ENCODE measurements around the gene GTF2H2. TPM values are rescaled to one million over a fixed set of nuclear protein-coding genes. Genes with fewer than 3 reads are reported as not detected.
"Not testable (repeated sequence)": the region's sequence is repeated elsewhere in the genome, so short reads cannot be mapped to it uniquely, and the experiment has no call there.

Gene GTF2H2
- total and polyA plus RNA-seq, 4 experiments from 2014 or later, result 9.9 to 60.7 (median 33.8) TPM

DNA sequence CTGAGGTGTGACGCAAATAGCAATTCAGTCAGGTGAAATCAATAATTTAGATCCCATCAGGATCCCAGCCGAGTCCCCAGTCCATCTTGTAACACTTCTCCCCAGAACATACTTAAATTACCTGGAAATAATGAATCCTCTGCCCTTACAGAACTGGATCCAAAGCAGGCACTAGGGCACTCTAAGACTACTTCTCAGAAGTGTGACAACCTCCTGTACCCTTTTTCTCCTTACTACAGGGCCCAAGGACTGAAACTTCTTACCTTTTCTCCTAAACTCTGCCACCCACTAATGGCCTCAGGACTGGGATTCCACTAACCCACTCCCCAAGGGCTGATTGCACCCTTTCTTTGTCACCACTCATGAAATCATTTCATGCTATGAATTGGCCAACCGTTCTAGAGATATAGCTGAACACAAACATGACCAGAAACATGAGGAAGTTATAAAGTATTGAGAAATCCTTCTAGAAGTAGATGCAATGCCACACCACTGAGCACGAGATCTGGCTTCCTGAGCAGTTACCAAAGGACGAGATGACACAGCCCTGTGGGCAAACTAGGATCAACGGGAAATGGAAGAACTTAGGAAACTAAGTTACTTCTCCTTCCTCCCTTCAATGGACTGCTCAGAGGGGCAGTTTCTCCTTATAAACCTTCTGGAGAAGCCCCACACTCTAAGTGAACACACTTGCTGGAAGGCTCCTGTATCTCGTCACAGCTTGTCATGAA lies 36.3 kb downstream of the GTF2H2 start:
- H3K4me3 Mint-ChIP-seq; H3K27me3 Mint-ChIP-seq; H3K9me3 Mint-ChIP-seq; H3K36me3 Mint-ChIP-seq; H3K27ac Mint-ChIP-seq; H3K27ac ChIP-seq (ENCODE audit: low read depth, low read length); DNase-seq; H3K4me3 ChIP-seq (ENCODE audit: low read length in 2 of 2); H3K9me3 ChIP-seq (ENCODE audit: control insufficient read depth in 1 of 2, low read length in 2 of 2); H3K27me3 ChIP-seq (ENCODE audit: insufficient read depth, low read length); intact Hi-C loops (cut with micrococcal nuclease); H3K4me1 Mint-ChIP-seq; POLR2A ChIA-PET (ENCODE audit: partially characterized antibody); H3K4me1 ChIP-seq (ENCODE audit: insufficient read depth, low read length); H3K36me3 ChIP-seq (ENCODE audit: insufficient read depth, low read length); CTCF ChIA-PET (ENCODE audit: partially characterized antibody): not testable (repeated sequence)

DNA sequence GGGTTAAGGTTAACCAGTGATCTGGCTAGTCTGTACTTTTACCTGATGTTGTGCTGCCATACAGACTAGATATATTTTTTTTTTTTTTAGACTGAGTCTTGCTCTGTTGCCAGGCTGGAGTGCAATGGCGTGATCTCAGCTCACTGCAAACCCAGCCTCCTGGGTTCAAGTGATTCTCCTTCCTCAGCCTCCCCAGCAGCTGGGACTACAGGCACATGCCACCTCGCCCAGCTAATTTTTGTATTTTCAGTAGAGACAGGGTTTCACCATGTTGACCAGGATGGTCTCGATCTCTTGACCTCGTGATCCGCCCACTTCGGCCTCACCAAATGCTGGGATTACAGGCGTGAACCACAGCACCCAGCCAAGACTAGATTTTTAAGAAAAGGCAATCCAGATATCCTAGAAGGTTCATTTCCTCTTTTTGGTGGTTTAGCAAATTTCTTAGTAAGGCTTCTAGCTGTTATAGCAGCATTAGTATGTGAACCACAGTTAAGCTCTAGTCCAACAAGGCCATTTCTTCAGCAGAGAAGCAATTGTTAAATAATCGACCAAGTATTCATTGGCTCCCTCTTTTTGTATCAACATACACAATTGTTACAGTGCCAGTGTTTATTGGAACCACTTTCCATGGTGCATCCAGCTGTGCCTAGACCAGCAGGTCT lies 42.1 kb downstream of the GTF2H2 start, which contains the start of gene NAIP:
Gene NAIP, minus strand, starts transcription at position 51 of the 665 bp plus-strand sequence. CDS start 12,424 bp downstream, outside the sequence.
- CTCF ChIA-PET (ENCODE audit: partially characterized antibody); H3K4me1 Mint-ChIP-seq; POLR2A ChIA-PET (ENCODE audit: partially characterized antibody); H3K4me3 Mint-ChIP-seq; DNase-seq; H3K27me3 ChIP-seq (ENCODE audit: insufficient read depth, low read length); H3K36me3 Mint-ChIP-seq; H3K4me3 ChIP-seq (ENCODE audit: low read length in 2 of 2); H3K36me3 ChIP-seq (ENCODE audit: insufficient read depth, low read length); H3K27ac ChIP-seq (ENCODE audit: low read depth, low read length); H3K9me3 ChIP-seq (ENCODE audit: control insufficient read depth in 1 of 2, low read length in 2 of 2); intact Hi-C loops (cut with micrococcal nuclease); H3K27ac Mint-ChIP-seq; H3K4me1 ChIP-seq (ENCODE audit: insufficient read depth, low read length); H3K9me3 Mint-ChIP-seq; H3K27me3 Mint-ChIP-seq: not testable (repeated sequence)

DNA sequence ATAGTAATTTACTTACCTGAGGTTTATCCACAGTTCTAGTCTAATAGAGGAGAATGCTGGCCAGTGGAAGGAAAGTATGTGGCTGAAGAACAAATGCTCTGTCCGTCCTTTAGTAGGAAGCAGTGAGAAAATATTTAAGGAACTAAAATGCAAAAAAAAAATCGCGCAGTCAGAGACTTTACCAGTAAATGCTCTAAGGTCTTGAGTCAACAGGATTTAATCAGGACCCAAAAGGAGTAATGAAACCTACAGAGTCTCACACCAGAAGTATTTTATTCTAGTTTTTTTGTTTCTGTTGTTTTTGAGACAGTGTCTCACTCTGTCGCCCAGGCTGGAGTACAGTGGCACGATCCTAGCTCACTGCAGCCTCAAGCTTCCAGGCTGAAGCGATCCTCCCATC lies 46.8 kb downstream of the GTF2H2 start:
- H3K4me1 Mint-ChIP-seq; H3K27ac ChIP-seq (ENCODE audit: low read depth, low read length); H3K27me3 Mint-ChIP-seq; CTCF ChIA-PET (ENCODE audit: partially characterized antibody); intact Hi-C loops (cut with micrococcal nuclease); H3K27me3 ChIP-seq (ENCODE audit: insufficient read depth, low read length); H3K4me3 ChIP-seq (ENCODE audit: low read length in 2 of 2); H3K27ac Mint-ChIP-seq; DNase-seq; H3K36me3 ChIP-seq (ENCODE audit: insufficient read depth, low read length); POLR2A ChIA-PET (ENCODE audit: partially characterized antibody); H3K4me3 Mint-ChIP-seq; H3K9me3 ChIP-seq (ENCODE audit: control insufficient read depth in 1 of 2, low read length in 2 of 2); H3K4me1 ChIP-seq (ENCODE audit: insufficient read depth, low read length); H3K9me3 Mint-ChIP-seq; H3K36me3 Mint-ChIP-seq: not testable (repeated sequence)

DNA sequence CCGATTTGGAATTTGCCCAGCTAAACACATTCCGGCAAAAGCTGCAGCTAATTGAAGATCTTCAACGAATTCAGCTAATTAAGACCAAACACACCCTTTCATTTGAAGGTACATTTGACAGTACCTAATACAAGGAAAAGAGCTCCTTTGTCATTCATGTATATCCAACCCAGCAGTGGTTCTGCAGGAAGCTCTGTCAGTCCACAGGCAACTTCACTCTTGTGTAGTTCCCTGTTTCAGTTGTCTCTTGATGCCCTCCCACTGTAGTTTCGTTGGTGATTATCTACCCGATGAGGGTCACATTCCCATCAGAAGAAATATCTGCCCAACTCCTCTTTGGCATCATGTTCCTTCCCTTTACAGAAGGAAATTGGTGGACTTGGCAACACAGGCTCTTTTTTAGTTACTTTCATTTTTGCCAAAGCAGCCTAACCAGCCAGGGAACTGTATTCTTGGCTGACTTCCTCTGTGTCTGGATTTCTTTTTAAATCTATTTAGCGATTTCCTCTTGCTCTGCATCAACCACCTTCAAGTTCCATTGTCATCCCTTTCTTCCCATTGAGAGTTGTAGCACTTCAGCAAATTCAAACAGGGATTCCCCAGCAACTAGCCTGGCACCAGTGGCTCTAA lies 49.0 kb downstream of the GTF2H2 start:
- POLR2A ChIA-PET (ENCODE audit: partially characterized antibody); CTCF ChIA-PET (ENCODE audit: partially characterized antibody); H3K27ac ChIP-seq (ENCODE audit: low read depth, low read length); H3K4me3 ChIP-seq (ENCODE audit: low read length in 2 of 2); DNase-seq; H3K27me3 Mint-ChIP-seq; H3K27me3 ChIP-seq (ENCODE audit: insufficient read depth, low read length); H3K4me1 Mint-ChIP-seq; H3K4me1 ChIP-seq (ENCODE audit: insufficient read depth, low read length); H3K36me3 Mint-ChIP-seq; H3K36me3 ChIP-seq (ENCODE audit: insufficient read depth, low read length); H3K9me3 Mint-ChIP-seq; H3K27ac Mint-ChIP-seq; intact Hi-C loops (cut with micrococcal nuclease); H3K4me3 Mint-ChIP-seq; H3K9me3 ChIP-seq (ENCODE audit: control insufficient read depth in 1 of 2, low read length in 2 of 2): not testable (repeated sequence)

DNA sequence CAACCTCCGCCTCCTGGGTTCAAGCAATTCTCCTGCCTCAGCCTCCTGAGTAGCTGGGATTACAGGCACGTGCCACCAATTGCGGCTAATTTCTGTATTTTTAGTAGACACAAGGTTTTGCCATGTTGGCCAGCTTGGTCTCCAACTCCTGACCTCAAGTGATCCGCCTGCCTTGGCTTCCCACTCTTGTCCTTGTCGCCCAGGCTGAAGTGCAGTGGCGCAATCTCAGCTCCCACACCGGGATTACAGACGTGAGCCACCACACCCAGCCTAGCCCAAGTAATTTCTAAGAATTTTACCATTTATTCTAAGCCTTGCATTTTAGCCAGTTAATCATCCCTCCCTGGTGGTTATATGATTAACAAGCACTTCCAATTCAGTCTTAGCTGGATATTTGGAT lies 53.3 kb downstream of the GTF2H2 start:
- Mint-ChIP-seq H3K9me3 (no peaks in the 10 kb centered on the region), H3K36me3 (peaks cover 0 to 4% of the 10 kb centered on the region in 2 donors), H3K4me3 (no peak overlapping the region), H3K27ac (no peak overlapping the region), H3K4me1 (no peaks in the 10 kb centered on the region), H3K27me3 (no peaks in the 10 kb centered on the region)
- Histone ChIP-seq H3K4me1 (ENCODE audit: insufficient read depth, low read length) (no peaks in the 10 kb centered on the region), H3K27ac (ENCODE audit: low read depth, low read length) (no peak overlapping the region), H3K27me3 (ENCODE audit: insufficient read depth, low read length) (no peaks in the 10 kb centered on the region), H3K4me3 (ENCODE audit: low read length in 2 of 2) (no peak overlapping the region), H3K9me3 (ENCODE audit: control insufficient read depth in 1 of 2, low read length in 2 of 2) (no peaks in the 10 kb centered on the region), H3K36me3 (ENCODE audit: insufficient read depth, low read length) (no peaks in the 10 kb centered on the region)
- no peak for DNase-seq
- POLR2A ChIA-PET (ENCODE audit: partially characterized antibody), result no interaction called here
- CTCF ChIA-PET (ENCODE audit: partially characterized antibody), result no interaction called here
- intact Hi-C loops (cut with micrococcal nuclease), result no loop called here

DNA sequence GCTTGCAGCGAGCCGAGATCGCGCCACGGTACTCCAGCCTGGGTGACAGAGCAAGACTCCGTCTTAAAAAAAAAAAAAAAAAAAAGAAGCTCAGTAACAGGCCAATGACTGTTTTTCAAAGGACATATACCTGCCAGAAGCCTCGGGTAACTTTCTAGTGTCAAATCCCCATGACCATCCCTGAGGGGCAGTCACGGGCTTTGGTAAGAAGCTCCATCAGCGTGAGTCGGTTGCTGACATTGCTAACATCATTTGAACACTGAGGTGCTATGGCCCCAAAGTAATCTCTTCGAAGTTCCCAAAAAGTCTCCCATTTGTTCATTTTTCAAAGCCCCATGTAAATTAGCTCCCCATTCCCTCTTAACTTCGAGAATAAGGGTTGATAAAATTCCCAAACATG lies 53.9 kb downstream of the GTF2H2 start:
- Histone ChIP-seq H3K4me1 (ENCODE audit: insufficient read depth, low read length) (no peaks in the 10 kb centered on the region), H3K27me3 (ENCODE audit: insufficient read depth, low read length) (no peaks in the 10 kb centered on the region), H3K27ac (ENCODE audit: low read depth, low read length) (no peak overlapping the region), H3K36me3 (ENCODE audit: insufficient read depth, low read length) (no peaks in the 10 kb centered on the region), H3K9me3 (ENCODE audit: control insufficient read depth in 1 of 2, low read length in 2 of 2) (no peaks in the 10 kb centered on the region), H3K4me3 (ENCODE audit: low read length in 2 of 2) (no peak overlapping the region)
- H3K4me1 Mint-ChIP-seq, result no peaks in the 10 kb centered on the region
- intact Hi-C loops (cut with micrococcal nuclease), result no loop called here
- peaks cover 0 to 4% of the 10 kb centered on the region in 2 donors for H3K36me3 Mint-ChIP-seq
- no peak for DNase-seq
- no peak overlapping the region for H3K27ac Mint-ChIP-seq
- H3K4me3 Mint-ChIP-seq, result no peak overlapping the region
- no peaks in the 10 kb centered on the region for H3K9me3 Mint-ChIP-seq
- ChIA-PET CTCF (ENCODE audit: partially characterized antibody) (no interaction called here), POLR2A (ENCODE audit: partially characterized antibody) (no interaction called here)
- H3K27me3 Mint-ChIP-seq, result no peaks in the 10 kb centered on the region

DNA sequence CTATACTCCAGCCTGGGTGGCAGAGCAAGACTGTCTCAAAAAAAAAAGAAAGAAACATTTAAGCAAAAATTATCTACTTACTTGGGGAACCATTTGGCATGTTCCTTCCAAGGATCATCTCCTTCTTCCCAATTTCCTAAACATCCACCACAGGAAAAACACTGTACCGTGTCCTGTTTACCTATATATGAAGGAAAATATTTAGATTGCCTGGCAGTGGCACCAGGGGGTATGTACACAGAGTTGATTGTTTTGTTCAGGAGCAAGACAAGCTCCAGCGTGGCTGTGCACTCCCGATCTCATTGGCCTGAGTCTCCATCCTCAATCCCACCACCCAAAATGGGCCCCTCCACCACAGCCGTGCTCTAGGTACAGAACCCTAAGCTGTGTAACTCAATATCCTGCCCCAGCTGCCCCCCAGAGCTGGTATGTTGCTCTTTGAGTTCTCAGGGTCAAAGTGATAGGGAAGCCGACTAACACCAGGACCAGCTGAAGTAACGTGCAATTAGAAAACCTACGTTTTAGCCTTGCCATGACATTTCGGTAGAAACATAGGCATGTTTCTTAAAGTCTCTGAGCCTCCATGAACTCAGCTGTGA lies 56.2 kb downstream of the GTF2H2 start:
- Histone ChIP-seq H3K9me3 (ENCODE audit: control insufficient read depth in 1 of 2, low read length in 2 of 2) (no peaks in the 10 kb centered on the region), H3K36me3 (ENCODE audit: insufficient read depth, low read length) (no peaks in the 10 kb centered on the region), H3K27ac (ENCODE audit: low read depth, low read length) (no peak overlapping the region), H3K4me1 (ENCODE audit: insufficient read depth, low read length) (no peaks in the 10 kb centered on the region), H3K27me3 (ENCODE audit: insufficient read depth, low read length) (no peaks in the 10 kb centered on the region), H3K4me3 (ENCODE audit: low read length in 2 of 2) (no peak overlapping the region)
- H3K27ac Mint-ChIP-seq, result peak overlapping the region in 1 of 7 donors; percentile 41
- peaks cover 0 to 4% of the 10 kb centered on the region in 2 donors for H3K36me3 Mint-ChIP-seq
- H3K4me1 Mint-ChIP-seq, result no peaks in the 10 kb centered on the region
- H3K9me3 Mint-ChIP-seq, result no peaks in the 10 kb centered on the region
- H3K27me3 Mint-ChIP-seq, result no peaks in the 10 kb centered on the region
- POLR2A ChIA-PET (ENCODE audit: partially characterized antibody), result no interaction called here
- intact Hi-C loops (cut with micrococcal nuclease), result no loop called here
- DNase-seq, result no peak
- H3K4me3 Mint-ChIP-seq, result no peak overlapping the region
- CTCF ChIA-PET (ENCODE audit: partially characterized antibody), result no interaction called here
